Adrenal gland (tissue), 12 donors: ENCODE data around the gene SPRR3. TPM values are rescaled to one million over a fixed set of nuclear protein-coding genes. Genes with fewer than 3 reads are reported as not detected.

Source experiments
- DNase-seq, 7 donors: peaks; one replicate each; pipeline ENCODE4 v3.0.0-alpha.2; 2019 to 2020
- H3K27ac ChIP-seq, 5 donors: fragments of 200-600 bp; sonication (generic) in 4 of 5; 1 replicate in 3 of 5; 2 replicates in 2 of 5; pipeline versions ENCODE4 v1.5.1 to v1.8.0; 2016 to 2020; ENCODE audit warnings: mild to moderate bottlenecking in 1 of 5
- H3K27me3 ChIP-seq: fragments of 200-600 bp; 2 replicates; pipeline ENCODE4 v1.8.0; 2021
- H3K36me3 ChIP-seq, 2 donors: fragments of 200-600 bp; replicated peaks in 1 of 2; 1 replicate in 1 of 2; 2 replicates in 1 of 2; pipeline versions ENCODE4 v1.5.1 to v1.8.0; 2018 to 2022
- H3K4me1 ChIP-seq, 2 donors: fragments of 200-600 bp; replicated peaks in 1 of 2; 1 replicate in 1 of 2; 2 replicates in 1 of 2; pipeline versions ENCODE4 v1.5.1 to v1.8.0; 2018 to 2021
- H3K4me3 ChIP-seq, 4 donors: fragments of 200-600 bp; sonication (generic) in 3 of 4; one replicate each; pipeline ENCODE4 v1.5.1; 2016 to 2018
- H3K9me3 ChIP-seq, 3 donors: fragments of 200-600 bp; sonication (generic) in 1 of 3; replicated peaks in 1 of 3; 1 replicate in 2 of 3; 2 replicates in 1 of 3; pipeline versions ENCODE4 v1.5.1 to v1.8.0; 2016 to 2021
- CTCF ChIP-seq, 6 experiments: fragments of 450-650 bp in 4 of 6; fragments of 200-600 bp in 2 of 6; sonication (generic) in 1 of 6; IDR thresholded peaks; 1 replicate in 5 of 6; 2 replicates in 1 of 6; pipeline versions ENCODE4 v1.5.1 to v1.8.0; 2016 to 2021; ENCODE audit warnings: antibody characterized with exemption in 6 of 6, mild to moderate bottlenecking in 2 of 6, moderate library complexity in 1 of 6
- POLR2A ChIP-seq, 2 donors: fragments of 450-650 bp; IDR thresholded peaks; one replicate each; pipeline ENCODE4 v1.6.1; 2017; ENCODE audit warnings: antibody characterized with exemption in 2 of 2, mild to moderate bottlenecking in 2 of 2, moderate library complexity in 1 of 2
- WGBS, 4 donors: extraction: QIAGEN DNeasy Blood & Tissue Kit in 2 of 4; methylation state at CpG; one replicate each; pipeline versions ENCODE4 v1.1.5 to v1.1.7; 2013 to 2017; 5-methylcytosine and 5-hydroxymethylcytosine counted together
- intact Hi-C, 2 donors: fragments of 100-400 bp; cut with DNase I; formaldehyde crosslinking; loops; one replicate each; pipeline versions ENCODE4 v1.14.1 to v1.15.0; 2022 to 2023
- polyA plus RNA-seq, 3 donors: library from polyadenylated mRNA; stranded (reverse); fragments of 200-250 nt in 2 of 3; fragments of 350-450 nt in 1 of 3; fragmentation: Illumina TruSeq in 1 of 3; extraction: RNeasy Lipid Tissue Mini Kit (QIAGEN cat#74804) in 1 of 3; gene quantifications; one replicate each; pipeline ENCODE4 v1.2.3, GENCODE V29; 2013 to 2014
- total RNA-seq, 9 donors: library from RNA; depleted of rRNA in 4 of 9; stranded (reverse); fragments of >200 nt in 4 of 9; fragments of 120-200 nt in 1 of 9; fragmentation: NEBNext Ultra II Directional in 1 of 9; extraction: Animal tissue kit (Norgen Biotek cat#: 25700) in 1 of 9; gene quantifications; one replicate each; pipeline versions ENCODE4 v1.1.0 to v1.2.4, GENCODE V29; 2013 to 2023
- donor health status: healthy with polysubstance abuse.
- donor health status: Bipolar disorder and iron deficiency.
- donor health status: DM: yes; HTN: yes; CAD: no.
- donor health status: DM: no; HTN: no; CAD: no.
- donor health status: DM: no; HTN: no; CAD: no.
- donor health status: DM: yes; HTN: yes; CAD: no.

SPRR3 gene
- total and polyA plus RNA-seq, 12 donors: 0.67 to 6.1 (median 2.5) TPM; not detected in 8

- Histone ChIP-seq H3K36me3 (no peaks in the 10 kb centered on the region), H3K4me3 (no peak overlapping the region), H3K4me1 (no peaks in the 10 kb centered on the region), H3K9me3 (no peaks in the 10 kb centered on the region), H3K27me3 (no peaks in the 10 kb centered on the region), H3K27ac (no peak overlapping the region)
- intact Hi-C loops: no loop called here
- TF ChIP-seq POLR2A (IDR thresholded peaks at IDR 0.05): no peak
- TF ChIP-seq CTCF (IDR thresholded peaks at IDR 0.05): no peak
- no peak for DNase-seq
- 58 to 81% (median 78%) methylated on average over 1 of the region's 1 CpG for WGBS, 4 donors
These were observed 24.9 kb upstream of the SPRR3 start for GRCh38 chr1:152976688-152977087.

- H3K9me3 ChIP-seq: no peaks in the 10 kb centered on the region
- no peak overlapping the region for H3K4me3 ChIP-seq
- intact Hi-C loops: no loop called here
- TF ChIP-seq CTCF (IDR thresholded peaks at IDR 0.05): no peak
- TF ChIP-seq POLR2A (IDR thresholded peaks at IDR 0.05): no peak
- no peaks in the 10 kb centered on the region for H3K36me3 ChIP-seq
- no peak overlapping the region for H3K27ac ChIP-seq
- H3K4me1 ChIP-seq: no peaks in the 10 kb centered on the region
- H3K27me3 ChIP-seq: no peaks in the 10 kb centered on the region
- DNase-seq: no peak
These were observed 23.9 kb upstream of the SPRR3 start for GRCh38 chr1:152977614-152978013.

- no peaks in the 10 kb centered on the region for H3K9me3 ChIP-seq
- no peaks in the 10 kb centered on the region for H3K27me3 ChIP-seq
- TF ChIP-seq POLR2A (IDR thresholded peaks at IDR 0.05): no peak
- TF ChIP-seq CTCF (IDR thresholded peaks at IDR 0.05): no peak
- no peak for DNase-seq
- H3K36me3 ChIP-seq: no peaks in the 10 kb centered on the region
- H3K4me3 ChIP-seq: no peak overlapping the region
- no peaks in the 10 kb centered on the region for H3K4me1 ChIP-seq
- intact Hi-C loops: no loop called here
- H3K27ac ChIP-seq: no peak overlapping the region
- 63 to 80% (median 71%) methylated on average over 1 of the region's 1 CpG for WGBS, 4 donors
These were observed 20.9 kb upstream of the SPRR3 start for GRCh38 chr1:152980676-152981075.

GRCh38 chr1:152981146-152981871 lies 20.2 kb upstream of the SPRR3 start:
- TF ChIP-seq CTCF (IDR thresholded peaks at IDR 0.05): no peak
- TF ChIP-seq POLR2A (IDR thresholded peaks at IDR 0.05): no peak
- intact Hi-C loops: no loop called here
- H3K27ac ChIP-seq: no peak overlapping the region
- 79 to 91% (median 90%) methylated on average over 6 of the region's 6 CpGs for WGBS, 4 donors
- no peaks in the 10 kb centered on the region for H3K4me1 ChIP-seq
- no peak for DNase-seq
- no peaks in the 10 kb centered on the region for H3K36me3 ChIP-seq
- no peaks in the 10 kb centered on the region for H3K27me3 ChIP-seq
- no peaks in the 10 kb centered on the region for H3K9me3 ChIP-seq
- H3K4me3 ChIP-seq: no peak overlapping the region
